Dendritic cell treated with granulocyte-macrophage colony-stimulating factor and Interleukin-4, amounts not matched to agents 40 ng/mL and 50 ng/mL, for 4 days (primary cell): ENCODE measurements around the gene HENMT1.
A peak's percentile ranks its signal among the peaks of the same experiment; 100 is the strongest.
"Not testable (repeated sequence)": the region's sequence is repeated elsewhere in the genome, so short reads cannot be mapped to it uniquely, and the experiment has no call there.

Experiments used
- H3K27ac Mint-ChIP-seq: one replicate; pipeline ENCODE4 v1.8.0; 2022; ENCODE audit warnings: mild to moderate bottlenecking, mixed read lengths
- H3K27me3 Mint-ChIP-seq: one replicate; pipeline ENCODE4 v1.8.0; 2022; ENCODE audit warnings: mild to moderate bottlenecking, mixed read lengths
- H3K36me3 Mint-ChIP-seq: one replicate; pipeline ENCODE4 v1.8.0; 2022; ENCODE audit warnings: low read depth, mixed read lengths
- H3K4me1 Mint-ChIP-seq: one replicate; pipeline ENCODE4 v1.8.0; 2022; ENCODE audit warnings: low read depth, mixed read lengths
- H3K4me3 Mint-ChIP-seq: one replicate; pipeline ENCODE4 v1.8.0; 2022; ENCODE audit warnings: mild to moderate bottlenecking, moderate library complexity, mixed read lengths
- H3K9me3 Mint-ChIP-seq: one replicate; pipeline ENCODE4 v1.8.0; 2022; ENCODE audit warnings: mixed read lengths
- intact Hi-C: fragments of 100-400 bp; cut with micrococcal nuclease; formaldehyde crosslinking; loops from one replicate; pipeline ENCODE4 v1.15.0; 2022

The HENMT1 gene

GRCh38 chr1:108661030-108661609 is at the start of gene HENMT1:
Gene HENMT1, minus strand, starts transcription at chr1:108661093. Its CDS starts 1,209 bp downstream, at chr1:108659884.
- Mint-ChIP-seq H3K27ac (peak within 1 kb of the TSS; percentile 99), H3K27me3 (no peaks in the 10 kb centered on the region), H3K4me1 (peaks cover 13% of the 10 kb centered on the region), H3K9me3 (no peaks in the 10 kb centered on the region), H3K36me3 (peaks cover 14% of the 10 kb centered on the region), H3K4me3 (peak within 1 kb of the TSS; percentile 81)
- intact Hi-C loops: loop anchor here (2.0 kb wide), 1 partner anchor 14 kb away; no protein-coding TSS in a partner anchor

- Mint-ChIP-seq H3K4me1 (peaks cover 18% of the 10 kb centered on the region), H3K27me3 (peaks cover 7% of the 10 kb centered on the region), H3K36me3 (no peaks in the 10 kb centered on the region), H3K27ac (no peak overlapping the region), H3K4me3 (no peak overlapping the region), H3K9me3 (no peaks in the 10 kb centered on the region)
- intact Hi-C loops: no loop called here
These were observed 48.1 kb upstream of the HENMT1 start for GRCh38 chr1:108708691-108709660.

DNA sequence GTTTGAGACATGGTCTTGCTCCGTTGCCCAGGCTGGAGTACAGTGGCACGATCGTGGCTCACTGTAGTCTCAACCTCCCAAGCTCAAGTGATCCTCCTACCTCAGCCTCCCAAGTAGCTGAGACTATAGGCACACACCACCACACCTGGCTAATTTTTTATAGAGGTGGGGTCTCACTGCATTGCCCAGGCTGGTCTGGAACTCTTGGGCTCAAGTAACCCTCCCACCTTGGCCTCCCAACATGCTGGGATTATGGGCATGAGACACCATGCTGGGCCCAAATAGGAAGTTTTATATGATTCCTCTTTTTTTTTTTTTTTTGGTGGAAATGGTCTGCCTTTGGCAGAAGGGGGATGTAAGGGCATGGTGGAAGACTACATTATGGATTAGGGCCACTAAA is 45.8 kb upstream of the HENMT1 start:
- Mint-ChIP-seq H3K4me1 (peaks cover 18% of the 10 kb centered on the region), H3K4me3 (no peak overlapping the region), H3K27me3 (peaks cover 4% of the 10 kb centered on the region), H3K9me3 (no peaks in the 10 kb centered on the region), H3K36me3 (peaks cover 8% of the 10 kb centered on the region), H3K27ac (no peak overlapping the region)
- intact Hi-C loops: no loop called here

- peaks cover 18% of the 10 kb centered on the region for H3K36me3 Mint-ChIP-seq
- no peak overlapping the region for H3K27ac Mint-ChIP-seq
- H3K9me3 Mint-ChIP-seq: no peaks in the 10 kb centered on the region
- H3K4me1 Mint-ChIP-seq: peaks cover 28% of the 10 kb centered on the region
- intact Hi-C loops: no loop called here
- no peak overlapping the region for H3K4me3 Mint-ChIP-seq
- H3K27me3 Mint-ChIP-seq: peaks cover 4% of the 10 kb centered on the region
These were observed 43.6 kb upstream of the HENMT1 start for GRCh38 chr1:108704496-108704895.

GRCh38 chr1:108703939-108704338 is 43.0 kb upstream of the HENMT1 start:
- intact Hi-C loops: no loop called here
- Mint-ChIP-seq H3K4me3 (no peak overlapping the region), H3K4me1 (peaks cover 30% of the 10 kb centered on the region), H3K27me3 (peaks cover 4% of the 10 kb centered on the region), H3K36me3 (peaks cover 24% of the 10 kb centered on the region), H3K9me3 (no peaks in the 10 kb centered on the region), H3K27ac (peak overlapping the region; percentile 48)

DNA sequence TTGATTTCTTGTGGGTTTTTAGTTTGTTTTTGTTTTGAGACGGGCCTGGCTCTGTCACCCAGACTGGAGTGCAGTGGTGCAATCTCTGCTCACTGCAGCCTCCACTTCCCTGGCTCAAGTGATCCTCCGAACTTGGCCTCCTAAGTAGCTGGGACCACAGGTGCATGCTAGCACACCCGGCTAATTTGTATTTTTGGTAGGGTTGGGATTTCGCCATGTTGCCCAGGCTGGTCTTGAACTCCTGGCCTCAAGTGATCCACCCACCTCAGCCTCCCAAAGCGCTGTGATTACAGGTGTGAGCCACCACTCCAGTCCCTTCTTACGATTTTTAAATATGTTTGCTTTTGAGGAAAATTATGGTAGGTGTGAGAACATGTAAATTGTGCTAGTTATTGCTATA is 41.2 kb upstream of the HENMT1 start:
- H3K4me3 Mint-ChIP-seq, H3K27ac Mint-ChIP-seq, intact Hi-C loops, H3K27me3 Mint-ChIP-seq, H3K9me3 Mint-ChIP-seq: not testable (repeated sequence)
- peaks cover 33% of the 10 kb centered on the region for H3K4me1 Mint-ChIP-seq
- H3K36me3 Mint-ChIP-seq: peaks cover 42% of the 10 kb centered on the region

DNA sequence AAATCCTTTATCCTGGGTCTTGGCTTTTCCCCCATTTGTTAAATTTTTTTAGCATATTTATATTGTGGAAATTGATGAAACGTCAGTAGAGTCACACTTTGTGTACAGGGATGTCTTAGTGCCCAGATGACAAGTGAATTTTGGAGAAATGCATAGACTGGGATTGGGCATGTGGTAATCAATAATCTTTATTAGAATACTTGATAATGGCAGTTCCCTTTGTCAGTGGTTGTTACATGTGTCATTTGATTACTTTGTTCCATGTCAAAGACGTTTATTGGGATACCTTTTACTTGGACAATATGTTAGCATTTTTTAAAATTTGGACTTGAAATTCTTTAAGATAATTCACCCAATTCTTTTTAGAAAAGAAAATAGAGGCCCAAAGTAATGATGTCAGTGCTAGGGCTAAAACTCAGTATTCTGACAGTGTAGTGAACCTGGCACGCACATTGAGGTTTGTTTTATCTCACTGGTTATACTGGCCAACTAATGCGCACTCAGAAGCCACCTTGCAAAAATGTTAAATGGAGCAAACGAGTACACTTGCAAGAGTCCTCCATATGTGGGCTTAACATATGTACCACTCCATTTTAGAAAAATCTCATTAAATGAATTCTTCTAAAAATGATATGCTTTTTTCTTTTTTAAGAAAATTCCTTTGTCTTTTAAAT is 40.4 kb upstream of the HENMT1 start:
- Mint-ChIP-seq H3K27ac (no peak overlapping the region), H3K36me3 (peaks cover 50% of the 10 kb centered on the region)

GRCh38 chr1:108699375-108700332 is 38.8 kb upstream of the HENMT1 start:
- Mint-ChIP-seq H3K4me3 (peak overlapping the region; percentile 63), H3K9me3 (no peaks in the 10 kb centered on the region), H3K27me3 (no peaks in the 10 kb centered on the region), H3K4me1 (peaks cover 28% of the 10 kb centered on the region), H3K36me3 (peaks cover 59% of the 10 kb centered on the region), H3K27ac (peak overlapping the region; percentile 89)
- intact Hi-C loops: no loop called here

More for the DNA sequence above, 40.4 kb upstream of the HENMT1 start:
- intact Hi-C loops: no loop called here
- no peak overlapping the region for H3K4me3 Mint-ChIP-seq
- peaks cover 4% of the 10 kb centered on the region for H3K27me3 Mint-ChIP-seq
- H3K9me3 Mint-ChIP-seq: no peaks in the 10 kb centered on the region
- H3K4me1 Mint-ChIP-seq: peaks cover 33% of the 10 kb centered on the region

DNA sequence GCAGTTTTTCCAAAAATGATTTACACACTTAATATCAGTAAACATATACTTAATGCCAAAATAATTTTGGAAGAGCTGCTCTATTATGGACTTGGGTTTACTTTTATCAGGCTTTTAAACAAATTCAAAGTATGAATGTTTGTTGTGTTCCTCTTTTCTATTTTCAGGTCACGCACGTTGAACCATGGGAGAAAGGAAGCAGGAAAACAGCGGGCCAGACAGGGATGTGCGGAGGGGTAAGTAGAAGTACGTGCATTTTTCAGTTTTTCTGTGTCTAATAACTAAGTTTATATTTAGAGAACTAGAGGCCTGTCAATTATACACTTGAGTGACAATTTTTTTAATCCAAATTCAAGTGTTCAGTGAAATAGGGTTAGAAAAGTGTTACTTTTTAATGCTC is 34.6 kb upstream of the HENMT1 start:
- intact Hi-C loops: no loop called here
- peak overlapping the region; percentile 72 for H3K4me3 Mint-ChIP-seq
- peak overlapping the region; percentile 77 for H3K27ac Mint-ChIP-seq
- no peaks in the 10 kb centered on the region for H3K9me3 Mint-ChIP-seq
- peaks cover 40% of the 10 kb centered on the region for H3K4me1 Mint-ChIP-seq
- peaks cover 73% of the 10 kb centered on the region for H3K36me3 Mint-ChIP-seq
- H3K27me3 Mint-ChIP-seq: no peaks in the 10 kb centered on the region

GRCh38 chr1:108692724-108693655 is 32.1 kb upstream of the HENMT1 start:
- Mint-ChIP-seq H3K4me3 (peak overlapping the region; percentile 96), H3K36me3 (peaks cover 47% of the 10 kb centered on the region), H3K9me3 (no peaks in the 10 kb centered on the region), H3K4me1 (peaks cover 21% of the 10 kb centered on the region), H3K27ac (peak overlapping the region; percentile 100), H3K27me3 (no peaks in the 10 kb centered on the region)
- intact Hi-C loops: loop anchor here (2.0 to 5.0 kb wide), 3 partner anchors 46 to 136 kb away; partner anchors contain the start of gene STXBP3

- H3K27me3 Mint-ChIP-seq: no peaks in the 10 kb centered on the region
- H3K9me3 Mint-ChIP-seq: no peaks in the 10 kb centered on the region
- H3K4me3 Mint-ChIP-seq: peak within 1 kb of the TSS; percentile 96
- H3K27ac Mint-ChIP-seq: peak within 1 kb of the TSS; percentile 100
- peaks cover 21% of the 10 kb centered on the region for H3K4me1 Mint-ChIP-seq
- H3K36me3 Mint-ChIP-seq: peaks cover 39% of the 10 kb centered on the region
- intact Hi-C loops: loop anchor here (2.0 to 5.0 kb wide), 3 partner anchors 45 to 135 kb away; partner anchors contain the start of gene STXBP3
These were observed 31.2 kb upstream of the HENMT1 start, which contains the start of gene PRPF38B for GRCh38 chr1:108691942-108692723. Gene PRPF38B, plus strand, starts transcription at chr1:108692310. Its CDS starts 282 bp downstream, at chr1:108692592.
